Sigmoid colon (tissue), 7 donors: ENCODE measurements around the gene GUK1. TPM values are rescaled to one million over a fixed set of nuclear protein-coding genes. Genes with fewer than 3 reads are reported as not detected.
"Not testable (repeated sequence)": the region's sequence is repeated elsewhere in the genome, so short reads cannot be mapped to it uniquely, and the experiment has no call there.

Source experiments
- DNase-seq: peaks from one replicate; pipeline ENCODE4 v3.0.0-alpha.2; 2019
- H3K27ac ChIP-seq, 4 donors: fragments of 200-600 bp; sonication (generic); one replicate each; pipeline ENCODE4 v1.5.1; 2016 to 2019; ENCODE audit warnings: mild to moderate bottlenecking in 1 of 4
- H3K27me3 ChIP-seq, 3 donors: fragments of 200-600 bp; sonication (generic); one replicate each; pipeline ENCODE4 v1.5.1; 2019; ENCODE audit warnings: mild to moderate bottlenecking in 1 of 3
- H3K36me3 ChIP-seq, 4 donors: fragments of 200-600 bp; sonication (generic); one replicate each; pipeline ENCODE4 v1.5.1; 2016 to 2019
- H3K4me1 ChIP-seq, 4 donors: fragments of 200-600 bp; sonication (generic); one replicate each; pipeline ENCODE4 v1.5.1; 2017 to 2019
- H3K4me3 ChIP-seq, 4 donors: fragments of 200-600 bp; sonication (generic); one replicate each; pipeline ENCODE4 v1.5.1; 2017 to 2019; ENCODE audit warnings: mild to moderate bottlenecking in 2 of 4, moderate library complexity in 1 of 4
- H3K9me3 ChIP-seq, 4 donors: fragments of 200-600 bp in 3 of 4; sonication (generic) in 3 of 4; one replicate each; pipeline versions ENCODE4 v1.5.1 to v1.6.1; 2013 to 2019
- EP300 ChIP-seq, 4 donors: sonication (generic); formaldehyde crosslinking; IDR thresholded peaks; one replicate each; pipeline ENCODE4 v1.6.1; 2017; ENCODE audit warnings: antibody characterized with exemption in 4 of 4
- POLR2A ChIP-seq, 2 donors: fragments of 450-650 bp; IDR thresholded peaks; one replicate each; pipeline ENCODE4 v1.6.1; 2016; ENCODE audit warnings: antibody characterized with exemption in 2 of 2, mild to moderate bottlenecking in 2 of 2, moderate library complexity in 2 of 2
- POLR2AphosphoS5 ChIP-seq, 4 donors: sonication (generic); formaldehyde crosslinking; IDR thresholded peaks; one replicate each; pipeline ENCODE4 v1.6.1; 2017; ENCODE audit warnings: antibody characterized with exemption in 4 of 4
- WGBS, 2 donors: extraction: QIAGEN DNeasy Blood & Tissue Kit; methylation state at CpG; one replicate each; pipeline ENCODE4 v1.1.7; 2013; 5-methylcytosine and 5-hydroxymethylcytosine counted together
- intact Hi-C: fragments of 100-400 bp; cut with DNase I; formaldehyde crosslinking; loops from one replicate; pipeline ENCODE4 v1.15.1; 2023
- polyA plus RNA-seq, 3 donors: library from polyadenylated mRNA; stranded (reverse); fragments of 200-250 nt; gene quantifications; one replicate each; pipeline ENCODE4 v1.2.3, GENCODE V29; 2013
- total RNA-seq, 4 donors: library from RNA; depleted of rRNA; stranded (reverse); fragments of >200 nt; gene quantifications; one replicate each; pipeline ENCODE4 v1.1.0, GENCODE V29; 2016
- TF ChIP-seq, protein P1 (sequence below), 4 experiments: fragments of 450-650 bp in 3 of 4; fragments of 200-600 bp in 1 of 4; IDR thresholded peaks; one replicate each; pipeline ENCODE4 v1.5.1; 2016 to 2019; ENCODE audit warnings: antibody characterized with exemption in 4 of 4, mild to moderate bottlenecking in 3 of 4, moderate library complexity in 2 of 4
- donor health status: healthy with polysubstance abuse.
- donor health status: Bipolar disorder and iron deficiency.
- donor health status: healthy.

Gene GUK1
- total and polyA plus RNA-seq, 7 donors: 225 to 668 (median 366) TPM

- TF ChIP-seq, protein P1, sequence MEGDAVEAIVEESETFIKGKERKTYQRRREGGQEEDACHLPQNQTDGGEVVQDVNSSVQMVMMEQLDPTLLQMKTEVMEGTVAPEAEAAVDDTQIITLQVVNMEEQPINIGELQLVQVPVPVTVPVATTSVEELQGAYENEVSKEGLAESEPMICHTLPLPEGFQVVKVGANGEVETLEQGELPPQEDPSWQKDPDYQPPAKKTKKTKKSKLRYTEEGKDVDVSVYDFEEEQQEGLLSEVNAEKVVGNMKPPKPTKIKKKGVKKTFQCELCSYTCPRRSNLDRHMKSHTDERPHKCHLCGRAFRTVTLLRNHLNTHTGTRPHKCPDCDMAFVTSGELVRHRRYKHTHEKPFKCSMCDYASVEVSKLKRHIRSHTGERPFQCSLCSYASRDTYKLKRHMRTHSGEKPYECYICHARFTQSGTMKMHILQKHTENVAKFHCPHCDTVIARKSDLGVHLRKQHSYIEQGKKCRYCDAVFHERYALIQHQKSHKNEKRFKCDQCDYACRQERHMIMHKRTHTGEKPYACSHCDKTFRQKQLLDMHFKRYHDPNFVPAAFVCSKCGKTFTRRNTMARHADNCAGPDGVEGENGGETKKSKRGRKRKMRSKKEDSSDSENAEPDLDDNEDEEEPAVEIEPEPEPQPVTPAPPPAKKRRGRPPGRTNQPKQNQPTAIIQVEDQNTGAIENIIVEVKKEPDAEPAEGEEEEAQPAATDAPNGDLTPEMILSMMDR (IDR thresholded peaks at IDR 0.05): no peak
- no peak for TF ChIP-seq EP300 (IDR thresholded peaks at IDR 0.05)
- whole genome bisulfite sequencing, 2 donors: 90 to 92% methylated on average over 7 of the region's 7 CpGs
- intact Hi-C loops: no loop called here
Measured at GRCh38 chr1:228170666-228171065, 30.6 kb downstream of the GUK1 start.

DNA sequence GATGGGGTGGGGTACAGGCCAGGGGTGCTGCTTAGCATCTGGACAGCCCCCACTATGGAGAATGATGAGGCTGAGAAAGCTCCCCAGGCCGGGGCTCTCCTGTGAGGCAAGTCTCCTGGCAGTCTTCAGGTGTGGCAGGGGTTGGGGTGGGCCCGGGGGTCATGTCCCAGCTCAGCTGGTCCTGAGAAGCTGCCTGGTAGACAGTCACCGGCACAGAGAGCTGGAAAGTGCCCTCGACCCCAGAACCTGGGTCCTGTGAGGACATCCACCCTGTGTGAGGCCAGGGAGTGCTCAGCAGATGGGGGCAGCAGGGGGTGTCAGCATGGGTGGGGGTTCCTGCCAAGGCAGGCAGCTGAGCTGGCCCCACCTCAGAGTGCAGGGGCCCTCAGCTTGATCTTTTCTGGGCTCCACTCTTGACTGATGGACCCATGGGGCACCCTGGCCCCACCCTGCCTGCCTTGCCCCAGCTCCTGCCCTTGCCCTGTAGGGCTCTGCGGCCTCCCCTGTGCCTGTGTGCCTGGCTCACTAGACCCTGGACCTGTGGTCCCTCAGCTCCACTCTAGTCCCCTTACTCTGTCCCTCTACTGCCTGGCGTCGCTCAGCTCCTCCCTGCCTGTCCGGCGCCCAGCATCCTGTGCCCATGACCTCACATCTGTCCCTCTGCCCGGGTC lies 31.3 kb downstream of the GUK1 start:
- peak; percentile 58 for DNase-seq
- intact Hi-C loops: no loop called here
- 81 to 86% methylated on average over 10 of the region's 10 CpGs for WGBS, 2 donors
- TF ChIP-seq, protein P1 (IDR thresholded peaks at IDR 0.05): no peak
- TF ChIP-seq POLR2AphosphoS5 (IDR thresholded peaks at IDR 0.05): no peak
- TF ChIP-seq EP300 (IDR thresholded peaks at IDR 0.05): no peak
- no peak for TF ChIP-seq POLR2A (IDR thresholded peaks at IDR 0.05)
- Histone ChIP-seq H3K36me3 (peaks cover 0 to 9% (median 7%) of the 10 kb centered on the region in 4 donors), H3K4me3 (no peak overlapping the region), H3K9me3 (no peaks in the 10 kb centered on the region), H3K27ac (no peak overlapping the region), H3K4me1 (peaks cover 0 to 30% (median 16%) of the 10 kb centered on the region in 4 donors), H3K27me3 (no peaks in the 10 kb centered on the region)

More at GRCh38 chr1:228170666-228171065, 30.6 kb downstream of the GUK1 start:
- Histone ChIP-seq H3K4me1 (peaks cover 0 to 26% (median 12%) of the 10 kb centered on the region in 4 donors), H3K36me3 (peaks cover 0 to 9% (median 7%) of the 10 kb centered on the region in 4 donors), H3K27ac (no peak overlapping the region), H3K4me3 (no peak overlapping the region), H3K27me3 (no peaks in the 10 kb centered on the region), H3K9me3 (no peaks in the 10 kb centered on the region)
- DNase-seq: peak; percentile 56

DNA sequence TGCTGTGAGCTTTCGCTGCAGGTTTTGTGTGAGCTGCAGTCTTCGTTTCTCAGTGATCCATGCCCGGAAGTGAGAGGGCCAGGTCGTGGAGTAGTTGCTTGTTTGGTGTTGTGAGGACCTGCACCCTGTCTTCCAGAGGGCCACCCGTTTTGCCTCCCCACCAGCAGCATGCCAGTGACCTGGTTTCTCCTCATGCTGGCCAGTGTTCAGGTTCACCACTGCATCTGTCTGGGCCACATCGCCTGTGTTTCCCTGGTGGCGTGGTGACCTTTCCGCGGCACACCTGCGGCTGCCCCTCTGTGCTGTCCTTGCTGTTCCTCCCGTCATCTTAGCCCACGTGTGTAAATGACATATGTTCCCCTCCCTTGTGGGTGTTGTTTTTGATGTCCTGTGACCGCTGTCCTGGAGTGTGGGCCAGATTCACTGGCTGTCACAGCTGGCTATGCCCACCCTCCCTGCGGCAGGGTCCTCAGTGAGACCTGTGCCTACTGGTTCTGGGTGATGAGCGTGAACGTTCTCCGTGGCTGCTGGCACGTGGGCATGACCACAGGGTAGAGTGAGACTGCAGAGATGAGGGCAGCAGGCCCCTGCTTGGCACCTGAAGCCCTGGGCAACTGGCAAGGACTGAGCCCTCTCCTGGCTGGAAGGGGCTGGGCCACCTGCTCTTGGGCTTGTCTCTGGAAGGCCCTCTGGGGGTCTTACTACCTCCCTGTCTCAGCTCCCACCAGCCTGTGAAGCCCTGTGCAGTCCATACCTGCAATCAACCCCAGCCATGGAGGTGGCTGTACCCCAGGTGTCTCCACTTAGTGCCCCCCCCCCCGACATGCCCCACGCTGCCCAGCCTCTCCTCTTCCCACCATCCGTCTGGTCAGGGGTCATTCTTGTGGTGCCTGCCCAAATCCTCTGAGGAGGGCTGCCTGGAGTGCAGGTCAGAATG lies 32.8 kb downstream of the GUK1 start:
- 88 to 92% methylated on average over 21 of the region's 21 CpGs for WGBS, 2 donors

DNA sequence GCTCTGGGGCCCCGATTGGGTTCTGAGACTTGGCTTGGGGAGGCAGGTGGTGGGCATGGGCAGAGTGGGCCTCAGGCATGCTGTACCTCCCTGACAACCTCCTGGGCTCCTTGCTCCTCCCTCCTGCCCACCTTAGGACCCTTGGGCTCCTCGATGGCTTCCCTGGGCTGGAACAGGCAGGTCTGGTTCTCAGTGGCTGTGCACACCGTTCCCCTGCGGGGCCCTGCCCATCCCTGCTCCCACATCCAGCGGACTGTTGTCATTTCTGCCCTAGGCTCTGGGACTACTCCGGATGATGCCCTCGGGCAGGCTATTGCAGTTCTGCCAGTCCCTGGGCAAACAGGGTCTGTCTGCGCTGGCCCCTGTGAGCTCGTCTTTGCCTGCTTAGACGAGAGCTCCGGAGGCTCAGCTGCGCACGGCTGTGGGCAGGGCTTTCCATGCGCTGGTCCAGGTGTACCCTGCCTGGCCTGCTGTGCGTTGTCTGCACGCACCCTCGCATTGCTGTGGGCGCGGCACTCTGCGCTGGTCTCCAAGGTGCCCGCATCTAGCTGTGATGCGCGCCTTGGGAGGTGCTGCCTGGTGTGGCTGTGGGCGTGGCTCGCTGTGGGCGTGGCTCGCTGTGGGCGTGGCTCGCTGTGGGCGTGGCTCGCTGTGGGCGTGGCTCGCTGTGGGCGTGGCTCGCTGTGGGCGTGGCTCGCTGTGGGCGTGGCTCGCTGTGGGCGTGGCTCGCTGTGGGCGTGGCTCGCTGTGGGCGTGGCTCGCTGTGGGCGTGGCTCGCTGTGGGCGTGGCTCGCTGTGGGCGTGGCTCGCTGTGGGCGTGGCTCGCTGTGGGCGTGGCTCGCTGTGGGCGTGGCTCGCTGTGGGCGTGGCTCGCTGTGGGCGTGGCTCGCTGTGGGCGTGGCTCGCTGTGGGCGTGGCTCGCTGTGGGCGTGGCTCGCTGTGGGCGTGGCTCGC lies 33.7 kb downstream of the GUK1 start:
- Histone ChIP-seq H3K27ac (peak overlapping the region in 3 of 4 donors; percentile 1 to 41 (median 14)), H3K4me1 (peaks cover 0 to 35% (median 12%) of the 10 kb centered on the region in 4 donors), H3K4me3 (peak overlapping the region in 2 of 4 donors; percentile 19 to 52)
- H3K36me3 ChIP-seq, H3K27me3 ChIP-seq, intact Hi-C loops, H3K9me3 ChIP-seq: not testable (repeated sequence)
- DNase-seq: peak; percentile 67
- 60 to 66% methylated on average over 39 of the region's 69 CpGs for WGBS, 2 donors

More for the DNA sequence above, 32.8 kb downstream of the GUK1 start:
- DNase-seq: peak; percentile 60
- H3K27ac ChIP-seq: no peak overlapping the region
- peaks cover 0 to 27% (median 10%) of the 10 kb centered on the region in 4 donors for H3K4me1 ChIP-seq
- no peak overlapping the region for H3K4me3 ChIP-seq
- intact Hi-C loops: no loop called here
- peaks cover 0 to 9% (median 7%) of the 10 kb centered on the region in 4 donors for H3K36me3 ChIP-seq
- no peak for TF ChIP-seq EP300 (IDR thresholded peaks at IDR 0.05)
- no peak for TF ChIP-seq POLR2AphosphoS5 (IDR thresholded peaks at IDR 0.05)
- TF ChIP-seq, protein P1 (IDR thresholded peaks at IDR 0.05): no peak
- TF ChIP-seq POLR2A (IDR thresholded peaks at IDR 0.05): no peak
- no peaks in the 10 kb centered on the region for H3K9me3 ChIP-seq
- H3K27me3 ChIP-seq: no peaks in the 10 kb centered on the region
